Measurements from ENCODE around the gene SEC14L6. TPM values are rescaled to one million over a fixed set of nuclear protein-coding genes. Genes with fewer than 3 reads are reported as not detected.

The SEC14L6 gene
- total RNA-seq, 1 experiment from 2014 or later, result not detected

GRCh38 chr22:30513462-30513861 is 33.1 kb downstream of the SEC14L6 start:
- in situ Hi-C loops (cut with HindIII; ENCODE audit: low pct_unique_long_range_greater_than_20kb, low sequenced_read_pairs) (no loop called here), intact Hi-C loops (cut with micrococcal nuclease; ENCODE audit: unreplicated experiment) (no loop called here)
- Histone ChIP-seq H3K27me3 (ENCODE audit: control insufficient read depth, insufficient read depth, low read length) (no peaks in the 10 kb centered on the region), H3K27ac (ENCODE audit: low read length) (no peak overlapping the region), H3K4me1 (ENCODE audit: control insufficient read depth, insufficient read depth, low read length) (no peaks in the 10 kb centered on the region), H3K36me3 (ENCODE audit: control insufficient read depth, insufficient read depth, low read length) (no peaks in the 10 kb centered on the region), H3K4me3 (ENCODE audit: low read depth in 2 of 2, low read length in 2 of 2) (no peak overlapping the region), H3K9me3 (ENCODE audit: control insufficient read depth, insufficient read depth, low read depth, low read length) (no peaks in the 10 kb centered on the region)
- ChIA-PET CTCF (no interaction called here), POLR2A (no interaction called here)
- TF ChIP-seq REST (IDR thresholded peaks at IDR 0.05; ENCODE audit: insufficient read depth in 1 of 2, low read depth in 2 of 2, low read length in 1 of 2), result no peak
- TF ChIP-seq CTCF (IDR thresholded peaks at IDR 0.05), result no peak
- no peak for TF ChIP-seq TCF7L2 (IDR thresholded peaks at IDR 0.05; ENCODE audit: low read depth, low read length)
- no peak for TF ChIP-seq POLR2AphosphoS5 (IDR thresholded peaks at IDR 0.05; ENCODE audit: low read depth, low read length)
- no peak for TF ChIP-seq SIN3A (IDR thresholded peaks at IDR 0.05; ENCODE audit: borderline replicate concordance, insufficient read depth, low read depth, low read length)
- no peak for DNase-seq (ENCODE audit: low read depth, low spot score)
- no TSS peak for BruUV-seq (replicated peaks)
- no peak for ATAC-seq

- Histone ChIP-seq H3K9me3 (ENCODE audit: control insufficient read depth, insufficient read depth, low read depth, low read length) (no peaks in the 10 kb centered on the region), H3K27ac (ENCODE audit: low read length) (no peak overlapping the region), H3K4me1 (ENCODE audit: control insufficient read depth, insufficient read depth, low read length) (no peaks in the 10 kb centered on the region), H3K27me3 (ENCODE audit: control insufficient read depth, insufficient read depth, low read length) (no peaks in the 10 kb centered on the region), H3K4me3 (ENCODE audit: low read depth in 2 of 2, low read length in 2 of 2) (no peak overlapping the region), H3K36me3 (ENCODE audit: control insufficient read depth, insufficient read depth, low read length) (no peaks in the 10 kb centered on the region)
- ATAC-seq, result no peak
- in situ Hi-C loops (cut with HindIII; ENCODE audit: low pct_unique_long_range_greater_than_20kb, low sequenced_read_pairs) (no loop called here), intact Hi-C loops (cut with micrococcal nuclease; ENCODE audit: unreplicated experiment) (no loop called here)
- DNase-seq (ENCODE audit: low read depth, low spot score), result no peak
- TF ChIP-seq TCF7L2 (IDR thresholded peaks at IDR 0.05; ENCODE audit: low read depth, low read length) (no peak), CTCF (IDR thresholded peaks at IDR 0.05) (no peak), REST (IDR thresholded peaks at IDR 0.05; ENCODE audit: insufficient read depth in 1 of 2, low read depth in 2 of 2, low read length in 1 of 2) (no peak), SIN3A (IDR thresholded peaks at IDR 0.05; ENCODE audit: borderline replicate concordance, insufficient read depth, low read depth, low read length) (no peak), POLR2AphosphoS5 (IDR thresholded peaks at IDR 0.05; ENCODE audit: low read depth, low read length) (no peak)
- BruUV-seq (replicated peaks), result no TSS peak
- ChIA-PET POLR2A (no interaction called here), CTCF (no interaction called here)
Observed at GRCh38 chr22:30511911-30512310, 34.6 kb downstream of the SEC14L6 start.

Data from Panc1 (cell line).